K562 (cell line): ENCODE measurements around the gene ARHGEF12. TPM values are rescaled to one million over a fixed set of nuclear protein-coding genes. Genes with fewer than 3 reads are reported as not detected.

Experiments used
- GTF2B ChIP-seq: IDR thresholded peaks from 2 replicates; pipeline ENCODE4 v1.6.1; 2011; ENCODE audit not compliant: insufficient read length; ENCODE audit errors: extremely low read depth
- HDAC1 ChIP-seq, 2 experiments: fragments of 450-650 bp; IDR thresholded peaks; 2 replicates each; pipeline ENCODE4 v1.6.1; 2016 to 2017; ENCODE audit warnings: inconsistent platforms in 1 of 2, mild to moderate bottlenecking in 1 of 2, moderate library complexity in 1 of 2
- KAT2B ChIP-seq: IDR thresholded peaks from one replicate; pipeline ENCODE4 v1.6.1; 2012; ENCODE audit warnings: low read depth, mild to moderate bottlenecking, control low read depth, inconsistent platforms, low read length, moderate library complexity
- MTA1 ChIP-seq: fragments of 450-650 bp; IDR thresholded peaks from 2 replicates; pipeline ENCODE4 v1.6.1; 2017; ENCODE audit warnings: borderline replicate concordance
- PHF8 ChIP-seq: fragments of 200-600 bp; sonication (generic); IDR thresholded peaks from 2 replicates; pipeline ENCODE4 v1.6.1; 2012; ENCODE audit warnings: mixed run types, mild to moderate bottlenecking, inconsistent platforms, low read length, moderate library complexity, borderline replicate concordance
- POLR3A ChIP-seq: IDR thresholded peaks from 2 replicates; pipeline ENCODE4 v1.6.1; 2011; ENCODE audit warnings: borderline replicate concordance, mild to moderate bottlenecking, moderate library complexity; ENCODE audit not compliant: insufficient read length, insufficient read depth; ENCODE audit errors: extremely low read depth
- RREB1 ChIP-seq: fragments of 250-450 bp; sonication (Bioruptor Pico); IDR thresholded peaks from 2 replicates; pipeline ENCODE4 v1.4.0; 2020
- SIX5 ChIP-seq, 2 experiments: IDR thresholded peaks; 2 replicates each; pipeline ENCODE4 v1.6.1; 2011; ENCODE audit warnings: low read length in 2 of 2, borderline replicate concordance in 1 of 2, low read depth in 1 of 2, mild to moderate bottlenecking in 1 of 2, moderate library complexity in 1 of 2; ENCODE audit not compliant: insufficient read depth in 1 of 2
- SUPT5H ChIP-seq: fragments of 450-650 bp; IDR thresholded peaks from 2 replicates; pipeline ENCODE4 v1.6.1; 2016
- TFAM ChIP-seq: fragments of 250-450 bp; sonication (Bioruptor Pico); conservative IDR thresholded peaks from 2 replicates; pipeline ENCODE4 v1.5.0; 2021; ENCODE audit warnings: mild to moderate bottlenecking, moderate library complexity
- THRA ChIP-seq: fragments of 450-650 bp; IDR thresholded peaks from 2 replicates; pipeline ENCODE4 v1.6.1; 2017; ENCODE audit warnings: mild to moderate bottlenecking, moderate library complexity
- XRCC4 ChIP-seq: IDR thresholded peaks from one replicate; pipeline ENCODE4 v1.6.1; 2011; ENCODE audit not compliant: insufficient read depth, insufficient read length; ENCODE audit errors: extremely low read depth
- YY1 ChIP-seq, 3 experiments: IDR thresholded peaks; 2 replicates each; pipeline ENCODE4 v1.6.1; 2011; ENCODE audit warnings: low read length in 2 of 3, mild to moderate bottlenecking in 2 of 3, moderate library complexity in 2 of 3, borderline replicate concordance in 1 of 3, control low read depth in 1 of 3, low read depth in 1 of 3; ENCODE audit not compliant: insufficient read depth in 3 of 3, insufficient replicate concordance in 2 of 3, control insufficient read depth in 1 of 3, insufficient read length in 1 of 3; ENCODE audit errors: extremely low read depth in 1 of 3
- ZFX ChIP-seq: sonication (generic); formaldehyde crosslinking; IDR thresholded peaks from 2 replicates; pipeline ENCODE4 v1.8.0; 2022; ENCODE audit warnings: mild to moderate bottlenecking, missing genetic modification reagents, moderate library complexity
- ZNF41 ChIP-seq: fragments of 250-450 bp; sonication (Bioruptor Pico); conservative IDR thresholded peaks from 2 replicates; pipeline ENCODE4 v1.4.0; 2020; ENCODE audit warnings: mild to moderate bottlenecking
- polyA plus RNA-seq, 8 experiments: library from polyadenylated mRNA; depleted of rRNA in 4 of 8; stranded (reverse) in 5 of 8; unstranded in 3 of 8; fragments of >200 nt; fragmentation: Nextera tagmentation in 2 of 8; fragmentation: Illumina TruSeq in 1 of 8; extraction: Ambion mirVana in 2 of 8; extraction: Trizol in 1 of 8; gene quantifications; 2 replicates each; pipeline versions ENCODE4 v1.2.1 to v1.2.3, GENCODE V29; 2011 to 2014; ENCODE audit warnings: inconsistent platforms in 1 of 8, missing spikeins in 1 of 8
- total RNA-seq, 7 experiments: library from RNA; depleted of rRNA in 6 of 7; stranded (reverse); fragments of >200 nt in 6 of 7; fragmentation: Illumina TruSeq in 2 of 7; extraction: Trizol in 2 of 7; gene quantifications; 2 replicates each; pipeline versions ENCODE4 v1.2.1 to v1.2.3, GENCODE V29; 2011 to 2021; ENCODE audit warnings: low replicate concordance in 1 of 7

The ARHGEF12 gene
- total and polyA plus RNA-seq, 9 of the 15 experiments (the other 6 are each of a cell fraction or from before 2014, with no cell fraction given): 3.5 to 51.7 (median 29.5) TPM

GRCh38 chr11:120324932-120325810, 11.0 kb upstream of the ARHGEF12 start, which contains the start of gene TLCD5 (continued):
- 0 out of 2 replicates have a peak, but pooled peaks have one; percentile 35 for TF ChIP-seq RREB1 (CRISPR knock-in tag)
- no peak for TF ChIP-seq GTF2B
- no peak for TF ChIP-seq YY1 (IDR thresholded peaks at IDR 0.05; ENCODE audit: borderline replicate concordance in 1 of 3, control insufficient read depth in 1 of 3, extremely low read depth in 1 of 3, insufficient read depth in 3 of 3, insufficient read length in 1 of 3, insufficient replicate concordance in 2 of 3, low read depth in 1 of 3, low read length in 2 of 3)
- no peak for TF ChIP-seq KAT2B
- TF ChIP-seq XRCC4: no peak
- peak; percentile 50; the same call in 1 of the 2 replicates for TF ChIP-seq PHF8
- no peak for TF ChIP-seq ZNF41 (CRISPR knock-in tag)
- no peak for TF ChIP-seq HDAC1 (IDR thresholded peaks at IDR 0.05)
- TF ChIP-seq MTA1: no peak
- TF ChIP-seq POLR3A: no peak
- no peak for TF ChIP-seq THRA
- TF ChIP-seq SIX5 (IDR thresholded peaks at IDR 0.05; ENCODE audit: borderline replicate concordance in 1 of 2, insufficient read depth in 1 of 2, low read depth in 1 of 2, low read length in 2 of 2): no peak
- peak; percentile 67 for TF ChIP-seq ZFX (CRISPR knock-in tag)
- no peak for TF ChIP-seq SUPT5H
- TF ChIP-seq TFAM: no peak
